ENCODE data around the gene LSM6. TPM values are rescaled to one million over a fixed set of nuclear protein-coding genes. Genes with fewer than 3 reads are reported as not detected.
A peak's percentile ranks its signal among the peaks of the same experiment; 100 is the strongest.

LSM6 gene
- total RNA-seq, 1 donor from 2014 or later: 36.4 TPM

- no peaks in the 10 kb centered on the region for H3K27me3 ChIP-seq (ENCODE audit: low read depth)
- H3K4me3 ChIP-seq: no peak overlapping the region
- no peak for DNase-seq
- ATAC-seq: no peak
- intact Hi-C loops (cut with DNase I): no loop called here
- no peak for TF ChIP-seq CTCF (IDR thresholded peaks at IDR 0.05)
- no peak overlapping the region for H3K27ac ChIP-seq
- no peaks in the 10 kb centered on the region for H3K36me3 ChIP-seq
- no peaks in the 10 kb centered on the region for H3K9me3 ChIP-seq
- H3K4me1 ChIP-seq: no peaks in the 10 kb centered on the region
Observed at GRCh38 chr4:146170149-146170548, 5.4 kb upstream of the LSM6 start.

GRCh38 chr4:146176891-146177290 is 1.4 kb downstream of the LSM6 start:
- TF ChIP-seq CTCF (IDR thresholded peaks at IDR 0.05): no peak

GRCh38 chr4:146178126-146178525 is 2.6 kb downstream of the LSM6 start:
- H3K36me3 ChIP-seq: peaks cover 6% of the 10 kb centered on the region
- intact Hi-C loops (cut with DNase I): no loop called here
- no peaks in the 10 kb centered on the region for H3K27me3 ChIP-seq (ENCODE audit: low read depth)
- H3K4me1 ChIP-seq: peaks cover 44% of the 10 kb centered on the region
- no peak overlapping the region for H3K4me3 ChIP-seq
- ATAC-seq (no peak), DNase-seq (no peak)
- no peak for TF ChIP-seq CTCF (IDR thresholded peaks at IDR 0.05)
- H3K9me3 ChIP-seq: no peaks in the 10 kb centered on the region
- H3K27ac ChIP-seq: no peak overlapping the region

More at GRCh38 chr4:146176891-146177290, 1.4 kb downstream of the LSM6 start:
- Histone ChIP-seq H3K4me1 (peaks cover 44% of the 10 kb centered on the region), H3K27me3 (ENCODE audit: low read depth) (no peaks in the 10 kb centered on the region), H3K9me3 (no peaks in the 10 kb centered on the region), H3K4me3 (peak overlapping the region; percentile 82), H3K36me3 (no peaks in the 10 kb centered on the region), H3K27ac (no peak overlapping the region)
- DNase-seq (no peak), ATAC-seq (no peak)
- intact Hi-C loops (cut with DNase I): no loop called here

- no peak for DNase-seq
- Histone ChIP-seq H3K27ac (no peak overlapping the region), H3K9me3 (no peaks in the 10 kb centered on the region), H3K36me3 (peaks cover 22% of the 10 kb centered on the region), H3K27me3 (ENCODE audit: low read depth) (no peaks in the 10 kb centered on the region), H3K4me1 (peaks cover 44% of the 10 kb centered on the region), H3K4me3 (no peak overlapping the region)
- TF ChIP-seq CTCF (IDR thresholded peaks at IDR 0.05): no peak
- intact Hi-C loops (cut with DNase I): no loop called here
- ATAC-seq: no peak
Observed at GRCh38 chr4:146179784-146180370, 4.4 kb downstream of the LSM6 start.

- no peak for DNase-seq
- no peak for ATAC-seq
- Histone ChIP-seq H3K36me3 (peaks cover 45% of the 10 kb centered on the region), H3K27ac (no peak overlapping the region), H3K4me1 (peaks cover 32% of the 10 kb centered on the region), H3K4me3 (no peak overlapping the region), H3K9me3 (no peaks in the 10 kb centered on the region), H3K27me3 (ENCODE audit: low read depth) (no peaks in the 10 kb centered on the region)
- intact Hi-C loops (cut with DNase I): no loop called here
- TF ChIP-seq CTCF (IDR thresholded peaks at IDR 0.05): no peak
Observed at GRCh38 chr4:146182443-146182842, 6.9 kb downstream of the LSM6 start.
